T follicular helper cell (primary cell): ENCODE measurements around the gene ZNHIT6.

Experiments used
- DNase-seq: peaks from one replicate; pipeline ENCODE4 v3.0.0-alpha.2; 2020; ENCODE audit warnings: low read depth

The ZNHIT6 gene

GRCh38 chr1:85617633-85618100 is 90.6 kb downstream of the ZNHIT6 start:
- DNase-seq = no peak

- DNase-seq = no peak
Measured at GRCh38 chr1:85616736-85617135, 91.5 kb downstream of the ZNHIT6 start.

GRCh38 chr1:85616364-85616705 is 91.9 kb downstream of the ZNHIT6 start:
- no peak for DNase-seq

- DNase-seq = no peak
Measured at GRCh38 chr1:85615586-85616363, 92.5 kb downstream of the ZNHIT6 start.

- no peak for DNase-seq
Measured at GRCh38 chr1:85612704-85613361, 95.4 kb downstream of the ZNHIT6 start.

- DNase-seq = no peak
Measured at GRCh38 chr1:85611856-85612255, 96.4 kb downstream of the ZNHIT6 start.

- no peak for DNase-seq
Measured at GRCh38 chr1:85611425-85611824, 96.8 kb downstream of the ZNHIT6 start.

- DNase-seq = no peak
Measured at GRCh38 chr1:85609976-85610375, 98.3 kb downstream of the ZNHIT6 start.

GRCh38 chr1:85608851-85609250 is 99.4 kb downstream of the ZNHIT6 start:
- no peak for DNase-seq

GRCh38 chr1:85607921-85608265 is 100.3 kb downstream of the ZNHIT6 start:
- DNase-seq = no peak

GRCh38 chr1:85607126-85607920 is 100.9 kb downstream of the ZNHIT6 start:
- DNase-seq = no peak

GRCh38 chr1:85606414-85606800 is 101.8 kb downstream of the ZNHIT6 start:
- DNase-seq = no peak

GRCh38 chr1:85605484-85606413 is 102.5 kb downstream of the ZNHIT6 start:
- no peak for DNase-seq

GRCh38 chr1:85604298-85604997 is 103.8 kb downstream of the ZNHIT6 start:
- DNase-seq = no peak

- DNase-seq = no peak
Measured at GRCh38 chr1:85603086-85603880, 105.0 kb downstream of the ZNHIT6 start.

GRCh38 chr1:85602571-85602970 is 105.7 kb downstream of the ZNHIT6 start:
- DNase-seq = no peak

GRCh38 chr1:85601901-85602300 is 106.3 kb downstream of the ZNHIT6 start:
- no peak for DNase-seq

- DNase-seq = no peak
Measured at GRCh38 chr1:85599681-85600080, 108.6 kb downstream of the ZNHIT6 start.
